DMS79 (cell line): ENCODE results near the gene PTER.

Experiments
- DNase-seq: peaks from one replicate; lab custom pipeline; 2025; lab: John Stamatoyannopoulos, UW

Gene PTER

DNA sequence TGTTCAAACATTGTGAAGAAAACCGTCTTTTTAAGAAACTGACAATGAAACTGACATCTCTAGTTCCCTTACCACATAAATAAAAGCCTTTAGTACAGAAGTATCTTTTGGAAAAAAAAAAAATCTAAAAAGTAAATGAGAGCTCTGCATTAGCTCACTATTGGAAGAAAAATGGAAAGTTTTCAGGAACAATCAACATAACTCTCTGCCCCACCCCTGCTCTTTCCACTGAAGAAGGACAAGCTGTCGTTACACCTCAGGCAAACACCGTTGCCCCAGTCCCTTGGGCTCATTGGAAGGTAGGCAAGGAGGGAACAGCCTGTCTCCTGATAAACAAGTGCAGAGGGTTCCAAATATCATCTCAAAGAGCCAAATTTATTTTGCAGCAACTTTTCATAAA lies 107.3 kb downstream of the PTER start:
- no peak for DNase-seq

DNA sequence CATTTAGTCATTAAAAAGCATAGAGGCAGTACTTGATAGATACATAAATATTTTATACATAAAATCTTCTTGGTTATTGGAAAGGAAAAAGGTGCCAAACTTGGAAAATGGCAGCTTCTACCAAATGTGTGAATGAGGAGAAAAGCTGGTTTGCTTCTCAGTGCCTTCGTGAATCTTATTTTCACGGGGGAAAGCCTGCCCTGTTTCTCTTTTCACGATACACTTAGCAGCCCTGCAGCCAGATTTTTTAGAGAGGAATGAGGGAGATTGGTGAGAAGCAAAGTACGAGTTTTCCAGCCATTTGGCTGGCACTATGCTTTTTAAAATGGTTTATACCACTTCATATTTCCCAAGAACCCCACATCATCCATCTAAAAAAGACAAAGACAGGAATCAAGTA lies 107.8 kb downstream of the PTER start:
- no peak for DNase-seq

- no peak for DNase-seq
These were observed 108.4 kb downstream of the PTER start for GRCh38 chr10:16545116-16545736.

GRCh38 chr10:16547973-16548372 lies 111.2 kb downstream of the PTER start:
- no peak for DNase-seq

DNA sequence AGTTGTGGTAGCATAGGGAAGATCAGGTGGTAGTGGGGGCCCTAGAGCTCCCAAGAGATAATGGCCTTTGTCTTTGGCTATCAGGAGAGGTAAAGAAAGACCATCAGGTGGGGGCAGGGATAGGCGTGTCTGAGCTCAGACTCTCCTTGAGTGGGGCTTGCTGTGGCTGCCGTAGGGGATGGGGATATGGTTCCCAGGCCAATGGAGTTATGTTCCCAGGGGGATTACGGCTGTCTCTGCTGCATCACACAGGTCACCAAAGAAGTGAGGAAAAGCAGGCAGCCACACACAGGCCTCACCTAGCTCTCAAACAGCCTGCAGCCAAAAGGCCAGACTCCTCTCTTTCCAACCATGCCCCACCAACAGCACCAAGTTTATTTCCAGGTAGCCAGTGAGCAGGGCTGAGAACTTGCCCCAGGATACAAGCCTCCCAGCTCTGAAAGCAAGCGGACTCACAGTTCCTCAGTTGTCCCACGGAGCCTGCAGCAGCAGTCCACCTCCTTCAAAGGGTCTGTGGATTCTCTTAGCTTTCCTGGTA lies 122.5 kb downstream of the PTER start:
- no peak for DNase-seq

GRCh38 chr10:16562891-16563290 lies 126.1 kb downstream of the PTER start:
- no peak for DNase-seq
